ENCODE measurements around the gene TRIM25.

The TRIM25 gene

GRCh38 chr17:56913867-56914580 is at the start of gene TRIM25 (continued):
- TF ChIP-seq ZSCAN5A (tag by site-specific recombination; IDR thresholded peaks at IDR 0.05) (no peak), ZNF843 (tag by site-specific recombination; IDR thresholded peaks at IDR 0.05) (peak; percentile 65; the same call in 1 of the 2 replicates), GLIS1 (tag by site-specific recombination; IDR thresholded peaks at IDR 0.05) (peak; percentile 41), OVOL3 (tag by site-specific recombination; IDR thresholded peaks at IDR 0.05) (no peak), ZXDB (tag by site-specific recombination; IDR thresholded peaks at IDR 0.05) (peak; percentile 71; the same call in 1 of the 2 replicates), OSR2 (tag by site-specific recombination; IDR thresholded peaks at IDR 0.05) (no peak), YY1 (tag by site-specific recombination; IDR thresholded peaks at IDR 0.05) (peak; percentile 51; the same call in 1 of the 2 replicates), ZNF670 (tag by site-specific recombination; IDR thresholded peaks at IDR 0.05; ENCODE audit: low read depth) (no peak), ZNF837 (tag by site-specific recombination; IDR thresholded peaks at IDR 0.05) (0 out of 2 replicates have a peak, but pooled peaks have one; percentile 51), ZSCAN16 (tag by site-specific recombination; IDR thresholded peaks at IDR 0.05) (no peak), SP3 (tag by site-specific recombination; IDR thresholded peaks at IDR 0.05) (peak; percentile 88), CTCF (tag by site-specific recombination; IDR thresholded peaks at IDR 0.05) (no peak), ZNF37A (tag by site-specific recombination; IDR thresholded peaks at IDR 0.05) (no peak), ZNF549 (tag by site-specific recombination; IDR thresholded peaks at IDR 0.05) (no peak), ZFP37 (tag by site-specific recombination; IDR thresholded peaks at IDR 0.05) (peak; percentile 79; the same call in 1 of the 2 replicates), ZNF513 (tag by site-specific recombination; IDR thresholded peaks at IDR 0.05) (peak; percentile 30; the same call in 1 of the 2 replicates), PRDM4 (tag by site-specific recombination; IDR thresholded peaks at IDR 0.05) (0 out of 2 replicates have a peak, but pooled peaks have one; percentile 40), PRDM10 (tag by site-specific recombination; IDR thresholded peaks at IDR 0.05) (no peak), ZBTB20 (tag by site-specific recombination; IDR thresholded peaks at IDR 0.05) (peak; percentile 82), ZNF138 (tag by site-specific recombination; IDR thresholded peaks at IDR 0.05; ENCODE audit: borderline replicate concordance) (no peak), ZNF223 (tag by site-specific recombination; IDR thresholded peaks at IDR 0.05) (no peak), KLF10 (tag by site-specific recombination; IDR thresholded peaks at IDR 0.05) (peak; percentile 56; the same call in 1 of the 2 replicates), ZNF362 (tag by site-specific recombination; IDR thresholded peaks at IDR 0.05) (peak; percentile 61), ZNF10 (tag by site-specific recombination; IDR thresholded peaks at IDR 0.05) (no peak), REPIN1 (tag by site-specific recombination; IDR thresholded peaks at IDR 0.05; ENCODE audit: low read depth) (no peak), ZNF174 (tag by site-specific recombination; IDR thresholded peaks at IDR 0.05) (no peak), SALL2 (tag by site-specific recombination; IDR thresholded peaks at IDR 0.05; ENCODE audit: borderline replicate concordance) (no peak), ZNF785 (tag by site-specific recombination; IDR thresholded peaks at IDR 0.05) (no peak), ZNF777 (tag by site-specific recombination; IDR thresholded peaks at IDR 0.05; ENCODE audit: borderline replicate concordance) (no peak)
